Kidney (tissue), 14 donors: ENCODE data around the gene PSORS1C2. TPM values are rescaled to one million over a fixed set of nuclear protein-coding genes. Genes with fewer than 3 reads are reported as not detected.

ENCODE experiments used
- DNase-seq, 5 donors: peaks; one replicate each; pipeline ENCODE4 v3.0.0-alpha.2; 2013 to 2020
- FAIRE-seq: peaks from 2 replicates; lab custom pipeline; 2012; peaks lifted over from hg19 to GRCh38; lab: Jason Lieb, UNC
- H3K27ac ChIP-seq, 2 donors: one replicate each; pipeline ENCODE4 v1.7.0; 2013; ENCODE audit warnings: low read depth in 2 of 2, low read length in 2 of 2, inconsistent platforms in 1 of 2
- H3K27me3 ChIP-seq: one replicate; pipeline ENCODE4 v1.7.1; 2013; ENCODE audit warnings: low read length, inconsistent platforms; ENCODE audit not compliant: control insufficient read depth, insufficient read depth
- H3K36me3 ChIP-seq, 3 donors: one replicate each; pipeline versions ENCODE4 v1.7.0 to v1.7.1; 2013; ENCODE audit warnings: low read length in 3 of 3, control low read depth in 1 of 3, inconsistent platforms in 1 of 3; ENCODE audit not compliant: insufficient read depth in 3 of 3, control insufficient read depth in 2 of 3
- H3K4me1 ChIP-seq, 3 donors: one replicate each; pipeline versions ENCODE4 v1.7.0 to v1.7.1; 2013; ENCODE audit warnings: low read length in 3 of 3, inconsistent platforms in 1 of 3, low read depth in 1 of 3; ENCODE audit not compliant: control insufficient read depth in 2 of 3, insufficient read depth in 2 of 3
- H3K4me3 ChIP-seq, 3 donors: one replicate each; pipeline versions ENCODE4 v1.7.0 to v1.8.1; 2013; ENCODE audit warnings: low read length in 3 of 3, control low read depth in 1 of 3, inconsistent platforms in 1 of 3
- H3K9ac ChIP-seq, 3 donors: one replicate each; pipeline versions ENCODE4 v1.7.0 to v1.7.1; 2013; ENCODE audit warnings: low read length in 3 of 3, control low read depth in 1 of 3, inconsistent platforms in 1 of 3
- H3K9me3 ChIP-seq, 3 donors: one replicate each; pipeline versions ENCODE4 v1.7.0 to v1.7.1; 2013; ENCODE audit warnings: low read length in 3 of 3, control low read depth in 1 of 3, inconsistent platforms in 1 of 3; ENCODE audit not compliant: control insufficient read depth in 2 of 3, insufficient read depth in 1 of 3
- intact Hi-C: fragments of 100-400 bp; cut with DNase I; formaldehyde crosslinking; loops from one replicate; pipeline ENCODE4 v1.11.1; 2022
- polyA plus RNA-seq: library from polyadenylated mRNA; stranded (reverse); fragments of 350-450 nt; fragmentation: Illumina TruSeq; extraction: RNeasy Lipid Tissue Mini Kit (QIAGEN cat#74804); gene quantifications from one replicate; pipeline ENCODE4 v1.2.3, GENCODE V29; 2014; ENCODE audit warnings: low read depth, low replicate concordance; ENCODE audit not compliant: insufficient read depth
- total RNA-seq: library from RNA; stranded (reverse); fragmentation: NEBNext Ultra II Directional; extraction: Animal tissue kit (Norgen Biotek cat#: 25700); gene quantifications from one replicate; pipeline ENCODE4 v1.2.1, GENCODE V29; 2021
- TF ChIP-seq, protein P1 (sequence below): IDR thresholded peaks from 3 replicates; pipeline ENCODE4 v1.5.1; 2012; ENCODE audit warnings: mild to moderate bottlenecking, moderate library complexity, borderline replicate concordance; ENCODE audit not compliant: insufficient read depth; ENCODE audit errors: extremely low read depth
- donor health status: control.
- donor health status: control.
- donor health status: control.
- donor health status: control.
- donor health status: control.
- donor health status: DM: yes; HTN: yes; CAD: no.
- donor health status: Normal renal cell carcinoma (clear cell type).

Gene PSORS1C2
- total and polyA plus RNA-seq, 2 donors from 2014 or later: not detected

DNA sequence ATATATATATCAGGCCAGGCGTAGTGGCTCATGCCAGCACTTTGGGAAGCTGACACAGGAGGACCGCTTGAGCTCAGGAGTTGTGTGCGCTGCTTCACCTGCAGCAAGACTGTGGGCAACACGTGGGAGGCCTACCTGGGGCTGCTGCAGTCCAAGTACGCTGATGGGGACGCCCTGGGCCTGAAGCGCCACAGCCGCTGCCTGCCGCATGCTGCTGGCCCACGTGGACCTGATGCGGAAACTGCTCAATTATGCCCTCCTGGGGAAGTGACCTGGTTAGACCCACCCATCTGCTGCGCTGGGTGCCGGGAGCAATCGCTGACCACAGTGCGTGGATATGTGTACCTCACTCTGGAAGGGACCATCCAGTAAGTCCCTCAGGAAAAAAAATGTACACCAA is 1.8 kb upstream of the PSORS1C2 start:
- Histone ChIP-seq H3K9ac (no peak overlapping the region), H3K4me3 (no peak overlapping the region), H3K36me3 (peaks cover 0 to 3% (median 2%) of the 10 kb centered on the region in 3 donors), H3K27ac (no peak overlapping the region), H3K4me1 (peaks cover 0 to 6% (median 3%) of the 10 kb centered on the region in 3 donors), H3K27me3 (no peaks in the 10 kb centered on the region), H3K9me3 (no peaks in the 10 kb centered on the region)
- TF ChIP-seq, protein P1, sequence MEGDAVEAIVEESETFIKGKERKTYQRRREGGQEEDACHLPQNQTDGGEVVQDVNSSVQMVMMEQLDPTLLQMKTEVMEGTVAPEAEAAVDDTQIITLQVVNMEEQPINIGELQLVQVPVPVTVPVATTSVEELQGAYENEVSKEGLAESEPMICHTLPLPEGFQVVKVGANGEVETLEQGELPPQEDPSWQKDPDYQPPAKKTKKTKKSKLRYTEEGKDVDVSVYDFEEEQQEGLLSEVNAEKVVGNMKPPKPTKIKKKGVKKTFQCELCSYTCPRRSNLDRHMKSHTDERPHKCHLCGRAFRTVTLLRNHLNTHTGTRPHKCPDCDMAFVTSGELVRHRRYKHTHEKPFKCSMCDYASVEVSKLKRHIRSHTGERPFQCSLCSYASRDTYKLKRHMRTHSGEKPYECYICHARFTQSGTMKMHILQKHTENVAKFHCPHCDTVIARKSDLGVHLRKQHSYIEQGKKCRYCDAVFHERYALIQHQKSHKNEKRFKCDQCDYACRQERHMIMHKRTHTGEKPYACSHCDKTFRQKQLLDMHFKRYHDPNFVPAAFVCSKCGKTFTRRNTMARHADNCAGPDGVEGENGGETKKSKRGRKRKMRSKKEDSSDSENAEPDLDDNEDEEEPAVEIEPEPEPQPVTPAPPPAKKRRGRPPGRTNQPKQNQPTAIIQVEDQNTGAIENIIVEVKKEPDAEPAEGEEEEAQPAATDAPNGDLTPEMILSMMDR: no peak
- no peak for FAIRE-seq
- intact Hi-C loops: no loop called here
- DNase-seq: no peak

DNA sequence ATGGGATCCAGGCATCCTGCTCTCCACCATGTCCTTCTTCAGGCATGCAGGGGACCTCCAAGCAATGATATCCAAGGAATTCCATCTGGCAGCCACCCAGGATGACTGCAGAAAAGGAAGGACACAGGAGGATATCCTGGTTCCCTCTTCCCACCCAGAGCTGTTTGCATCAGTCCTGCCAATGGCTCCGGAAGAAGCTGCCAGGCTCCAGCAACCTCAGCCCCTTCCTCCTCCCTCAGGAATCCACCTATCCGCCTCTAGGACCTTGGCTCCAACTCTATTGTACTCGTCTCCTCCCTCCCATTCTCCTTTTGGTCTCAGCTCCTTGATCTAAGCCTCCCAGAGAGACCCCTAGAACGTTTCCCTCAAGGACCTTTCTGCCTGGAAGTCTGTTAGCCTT is 733 bp upstream of the PSORS1C2 start:
- no peak overlapping the region for H3K4me3 ChIP-seq
- DNase-seq (peak in 2 of 5 donors; percentile 24 to 51), FAIRE-seq (no peak)
- H3K9ac ChIP-seq: no peak overlapping the region
- TF ChIP-seq, protein P1: no peak
- H3K9me3 ChIP-seq: no peaks in the 10 kb centered on the region
- peaks cover 0 to 3% (median 2%) of the 10 kb centered on the region in 3 donors for H3K36me3 ChIP-seq
- H3K27ac ChIP-seq: no peak overlapping the region
- no peaks in the 10 kb centered on the region for H3K27me3 ChIP-seq
- intact Hi-C loops: loop anchor here (5.0 kb wide), 1 partner anchor 53 kb away; no protein-coding TSS in a partner anchor
- H3K4me1 ChIP-seq: peaks cover 0 to 6% (median 3%) of the 10 kb centered on the region in 3 donors

DNA sequence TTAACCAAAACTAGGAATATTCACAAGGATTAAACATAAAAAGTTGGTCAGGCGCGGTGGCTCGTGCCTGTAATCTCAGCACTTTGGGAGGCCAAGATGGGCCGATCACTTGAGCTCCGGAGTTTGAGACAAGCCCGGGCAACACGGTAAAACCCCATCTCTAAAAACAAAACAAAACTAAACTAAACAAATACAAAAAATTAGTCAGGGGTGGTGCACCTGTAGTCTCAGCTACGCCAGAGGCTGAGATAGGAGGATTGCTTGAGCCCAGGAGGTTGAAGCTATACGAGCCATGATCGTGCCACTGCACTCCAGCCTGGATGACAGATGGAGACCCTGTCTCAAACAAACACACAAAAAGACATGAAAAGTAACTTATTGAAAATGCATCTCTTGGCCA is 3.2 kb downstream of the PSORS1C2 start:
- no peaks in the 10 kb centered on the region for H3K27me3 ChIP-seq
- no peak overlapping the region for H3K27ac ChIP-seq
- no peaks in the 10 kb centered on the region for H3K9me3 ChIP-seq
- no peak for DNase-seq
- H3K4me1 ChIP-seq: peaks cover 0 to 6% (median 3%) of the 10 kb centered on the region in 3 donors
- no peak overlapping the region for H3K4me3 ChIP-seq
- no peak for FAIRE-seq
- H3K36me3 ChIP-seq: no peaks in the 10 kb centered on the region
- intact Hi-C loops: loop anchor here (5.0 kb wide), 1 partner anchor 57 kb away; no protein-coding TSS in a partner anchor
- no peak overlapping the region for H3K9ac ChIP-seq
- TF ChIP-seq, protein P1: no peak

DNA sequence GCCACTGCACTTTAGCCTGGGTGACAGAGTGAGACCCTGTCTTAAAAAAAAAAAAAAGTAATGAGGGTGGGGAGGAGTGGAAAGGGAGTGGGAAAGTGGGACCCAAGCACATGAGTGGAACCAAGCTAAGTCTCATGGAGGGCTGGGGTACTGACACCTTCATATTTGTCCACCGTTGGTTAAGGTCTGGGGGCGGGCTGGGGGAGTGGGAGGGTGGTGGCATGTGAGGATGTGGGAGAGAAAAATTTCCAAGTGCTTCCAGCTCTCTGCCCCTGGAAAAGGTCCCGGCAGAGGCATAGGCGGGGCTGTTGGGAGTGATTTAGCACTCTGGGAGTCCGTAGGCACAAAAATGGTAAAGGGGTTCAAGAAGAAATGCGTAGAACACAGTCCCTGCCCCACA is 6.1 kb downstream of the PSORS1C2 start:
- no peak for FAIRE-seq
- H3K4me3 ChIP-seq: no peak overlapping the region
- H3K27me3 ChIP-seq: no peaks in the 10 kb centered on the region
- intact Hi-C loops: no loop called here
- no peaks in the 10 kb centered on the region for H3K9me3 ChIP-seq
- H3K36me3 ChIP-seq: no peaks in the 10 kb centered on the region
- TF ChIP-seq, protein P1: no peak
- DNase-seq: no peak
- no peak overlapping the region for H3K27ac ChIP-seq
- peaks cover 0 to 3% (median 3%) of the 10 kb centered on the region in 3 donors for H3K4me1 ChIP-seq
- H3K9ac ChIP-seq: no peak overlapping the region
